Dermis microvascular lymphatic vessel endothelial cell (primary cell): Measurements from ENCODE around the gene MYH11. TPM values are rescaled to one million over a fixed set of nuclear protein-coding genes. Genes with fewer than 3 reads are reported as not detected.
"Not testable (repeated sequence)": the region's sequence is repeated elsewhere in the genome, so short reads cannot be mapped to it uniquely, and the experiment has no call there.

Source experiments
- DNase-seq, 2 donors: peaks; one replicate each; pipeline versions ENCODE4 v3.0.0 to v3.0.0-alpha.2; 2010; ENCODE audit warnings: low read depth in 2 of 2
- total RNA-seq: library from RNA; depleted of rRNA; stranded (reverse); fragments of >200 nt; gene quantifications from 2 replicates; pipeline ENCODE4 v1.2.1, GENCODE V29; 2014

Gene MYH11
- total RNA-seq, 1 donor from 2014 or later, result not detected

DNA sequence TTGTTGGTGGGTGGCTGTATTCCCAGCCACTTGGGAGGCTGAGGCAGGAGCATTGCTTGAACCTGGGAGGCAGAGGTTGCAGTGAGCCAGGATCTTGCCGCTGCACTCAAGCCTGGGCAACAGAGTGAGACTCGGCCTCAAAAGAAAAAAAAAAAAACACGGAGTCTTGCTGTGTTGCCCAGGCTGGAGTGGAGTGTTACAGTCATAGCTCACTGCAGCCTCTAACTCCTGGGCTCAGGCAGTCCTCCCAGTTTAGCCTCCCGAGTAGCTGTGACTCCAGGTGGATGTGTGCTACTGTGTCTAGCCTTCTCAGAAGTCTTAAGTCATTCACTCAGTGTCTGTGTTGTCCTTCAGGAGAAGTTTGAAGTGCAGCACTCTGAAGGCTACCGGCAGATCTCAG, 179.4 kb downstream of the MYH11 start:
- DNase-seq, result no peak

DNA sequence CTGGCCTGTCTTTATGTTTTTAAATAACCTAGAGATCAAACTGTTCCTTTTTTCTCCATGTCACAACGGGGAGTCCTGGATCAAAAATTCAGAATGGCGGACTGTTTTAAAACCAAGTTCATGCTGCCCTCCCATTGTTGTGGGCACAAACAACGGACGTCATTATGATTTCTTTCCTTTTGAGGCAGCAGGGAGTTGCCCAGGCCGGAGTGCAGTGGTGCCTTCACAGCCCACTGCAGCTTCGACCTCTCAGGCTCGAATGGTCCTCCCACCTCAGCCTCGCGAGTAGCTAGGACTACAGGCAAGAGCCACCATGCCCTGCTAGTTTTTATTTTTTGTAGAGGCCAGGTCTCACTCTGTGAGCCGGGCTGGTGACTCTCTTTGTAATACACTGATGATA, 180.3 kb downstream of the MYH11 start:
- DNase-seq, result no peak

DNA sequence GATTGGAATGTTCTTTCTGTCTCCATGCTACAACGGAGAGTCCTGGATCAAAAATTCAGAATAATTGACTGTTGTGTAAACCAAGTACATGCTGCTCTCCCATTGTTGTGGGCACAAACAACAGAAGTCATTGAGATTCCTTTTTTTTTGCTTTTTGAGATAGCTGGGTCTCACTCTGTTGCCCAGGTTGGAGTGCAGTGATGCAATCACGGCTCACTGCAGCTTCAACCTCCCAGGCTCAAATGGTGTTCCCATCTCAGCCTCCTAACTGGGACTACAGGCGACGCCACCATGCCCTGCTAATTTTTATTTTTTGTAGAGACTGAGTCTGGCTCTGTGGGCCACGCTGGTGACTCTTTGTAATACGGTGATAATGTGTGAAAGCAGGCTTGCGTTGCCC, 182.3 kb downstream of the MYH11 start:
- DNase-seq, result no peak

DNA sequence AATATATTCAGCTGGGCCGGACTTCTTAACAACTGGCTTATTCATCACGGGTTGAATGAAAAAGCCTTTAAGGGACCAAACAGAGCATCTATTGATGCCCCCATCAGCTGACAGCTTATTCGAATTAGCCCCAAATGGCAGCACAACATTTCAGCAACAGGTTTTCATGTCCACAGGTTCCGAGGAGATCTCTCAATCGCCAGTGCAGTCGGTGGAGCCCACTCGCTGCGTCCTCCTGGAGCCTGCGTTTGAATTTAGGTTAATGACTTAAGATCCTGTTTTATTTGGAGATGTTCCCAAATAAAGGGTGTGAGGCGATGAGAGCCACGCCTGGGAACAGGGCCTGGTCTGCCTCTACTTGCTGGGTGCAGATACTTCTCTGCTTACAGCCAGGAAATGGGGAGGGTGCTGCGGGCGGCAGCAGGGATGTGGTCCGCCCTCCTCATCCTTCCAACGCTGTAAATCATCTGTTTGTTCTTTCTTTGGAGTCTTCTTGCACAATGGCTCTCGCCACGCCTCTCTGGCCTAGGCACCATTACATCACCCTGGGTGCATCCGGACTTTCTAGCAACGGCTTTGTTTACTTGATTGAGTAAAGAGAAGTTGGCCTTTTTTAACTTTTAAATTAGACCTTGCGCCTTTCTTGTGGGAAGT, 184.2 kb downstream of the MYH11 start:
- peak; percentile 83 to 97 for DNase-seq

DNA sequence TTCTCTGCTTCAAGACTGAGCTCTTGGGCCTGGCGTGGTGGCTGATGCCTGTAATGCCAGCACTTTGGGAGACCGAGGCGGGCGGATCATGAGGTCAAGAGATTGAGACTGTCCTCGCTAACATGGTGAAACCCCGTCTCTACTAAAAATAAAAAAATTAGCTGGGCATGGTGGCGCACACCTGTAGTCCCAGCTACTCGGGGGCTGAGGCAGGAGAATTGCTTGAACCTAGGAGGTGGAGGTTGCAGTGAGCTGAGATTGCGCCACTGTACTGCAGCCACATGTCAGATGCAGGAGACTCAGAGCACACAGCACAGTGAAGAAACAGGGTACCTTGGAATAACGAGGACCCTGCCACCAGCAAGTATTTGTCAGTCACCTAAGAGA, 184.7 kb downstream of the MYH11 start:
- DNase-seq, result not testable (repeated sequence)

DNA sequence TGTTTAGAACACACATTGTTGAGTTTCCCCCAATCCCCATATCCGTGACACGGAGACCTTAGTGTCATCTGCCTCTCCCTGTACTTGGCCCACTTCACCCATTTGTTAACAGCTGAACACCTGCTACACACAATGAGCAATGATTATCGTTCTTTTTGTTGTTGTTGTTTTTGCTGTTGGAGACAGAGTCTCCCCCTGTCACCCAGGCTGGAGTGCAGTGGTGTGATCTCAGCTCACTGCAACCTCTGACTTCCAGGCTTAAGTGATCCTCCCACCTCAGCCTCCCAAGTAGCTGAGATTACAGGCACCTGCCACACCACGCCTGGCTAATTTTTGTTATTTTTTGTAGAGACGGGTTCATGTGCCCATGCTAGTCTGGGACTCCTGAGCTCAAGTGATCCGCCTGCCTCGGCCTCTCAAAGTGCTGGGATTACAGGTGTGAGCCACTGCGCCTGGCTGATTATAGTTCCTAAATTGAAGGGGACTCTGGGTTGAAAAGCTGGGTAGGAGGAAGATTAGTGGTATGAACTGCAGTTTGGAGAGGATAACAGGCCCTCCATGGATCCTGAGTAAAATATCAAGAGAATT, 185.2 kb downstream of the MYH11 start:
- DNase-seq, result no peak

DNA sequence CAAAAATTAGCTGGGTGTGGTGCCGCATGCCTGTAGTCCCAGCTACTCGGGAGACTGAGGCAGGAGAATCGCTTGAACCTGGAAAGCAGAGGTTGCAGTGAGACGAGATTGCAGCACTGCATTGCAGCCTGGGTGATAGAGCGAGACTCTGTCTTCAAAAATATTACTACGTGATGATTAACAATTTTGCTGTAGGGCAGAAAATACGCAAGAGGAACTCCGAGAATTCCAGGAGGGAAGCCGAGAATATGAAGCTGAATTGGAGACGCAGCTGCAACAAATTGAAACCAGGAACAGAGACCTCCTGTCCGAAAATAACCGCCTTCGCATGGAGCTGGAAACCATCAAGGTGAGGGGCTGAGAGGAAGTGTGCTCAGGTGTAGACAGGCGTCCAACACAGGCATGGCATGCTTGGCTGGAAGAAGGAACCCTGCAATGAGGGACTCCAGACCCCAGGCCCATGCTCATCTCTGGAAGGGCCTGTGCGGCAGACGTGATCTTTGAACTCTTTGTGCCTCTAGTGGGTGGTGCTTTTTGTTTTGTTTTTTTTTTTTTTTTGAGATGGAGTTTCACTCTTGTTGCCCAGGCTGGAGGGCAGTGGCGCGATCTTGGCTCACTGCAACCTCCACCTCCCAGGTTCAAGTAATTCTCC, 189.6 kb downstream of the MYH11 start:
- no peak for DNase-seq

DNA sequence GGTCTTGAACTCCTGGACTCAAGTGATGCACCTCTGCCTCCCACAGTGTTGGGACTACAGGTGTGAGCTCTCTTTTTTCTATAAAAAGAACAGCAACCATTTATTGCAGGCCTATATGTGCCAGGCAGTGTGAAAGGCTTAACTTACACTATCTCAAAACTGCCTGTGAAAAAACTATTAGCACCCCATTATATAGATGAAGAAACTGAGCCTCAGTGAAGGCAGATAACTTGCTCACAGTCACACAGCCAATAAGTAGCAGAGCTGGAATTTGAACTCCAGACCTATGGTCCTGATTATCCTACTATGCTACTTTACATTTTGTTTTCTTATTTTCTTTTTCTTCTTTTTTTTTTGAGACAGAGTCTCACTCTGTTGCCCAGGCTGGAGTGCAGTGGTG, 191.7 kb downstream of the MYH11 start:
- DNase-seq, result no peak

DNA sequence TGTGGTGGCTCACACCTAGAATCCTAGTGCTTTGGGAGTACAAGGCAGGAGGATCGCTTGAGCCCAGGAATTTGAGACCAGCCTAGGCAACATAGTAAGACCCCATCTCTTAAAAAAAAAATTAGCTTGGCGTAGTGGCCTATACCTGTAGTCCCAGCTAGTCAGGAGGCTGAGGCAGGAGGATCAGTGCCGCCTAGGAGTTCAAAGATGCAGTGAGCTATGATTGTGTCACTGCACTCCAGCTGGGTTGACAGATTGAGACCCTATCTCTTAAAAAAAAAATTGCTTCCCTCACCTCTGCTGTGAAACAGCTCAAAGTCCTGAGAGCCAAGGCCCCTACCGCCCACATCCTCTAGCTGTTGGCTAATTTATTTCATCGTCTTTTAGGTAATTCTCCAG, 196.6 kb downstream of the MYH11 start:
- no peak for DNase-seq

DNA sequence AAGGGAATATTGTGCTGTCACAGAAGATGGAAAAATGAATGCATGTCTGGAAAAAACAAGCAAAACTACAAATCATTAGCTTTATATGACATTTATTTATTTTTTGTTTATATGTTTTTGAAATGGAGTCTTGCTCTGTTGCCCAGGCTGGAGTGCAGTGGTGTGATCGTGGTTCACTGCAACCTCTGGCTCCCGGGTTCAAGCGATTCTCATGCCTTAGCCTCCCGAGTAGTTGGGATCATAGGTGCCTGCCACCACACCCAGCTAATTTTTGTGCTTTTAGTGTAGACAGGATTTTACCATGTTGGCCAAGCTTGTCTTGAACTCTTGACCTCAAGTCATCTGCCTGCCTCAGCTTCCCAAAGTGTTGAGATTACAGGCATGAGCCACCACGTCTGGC, 198.3 kb downstream of the MYH11 start:
- no peak for DNase-seq

DNA sequence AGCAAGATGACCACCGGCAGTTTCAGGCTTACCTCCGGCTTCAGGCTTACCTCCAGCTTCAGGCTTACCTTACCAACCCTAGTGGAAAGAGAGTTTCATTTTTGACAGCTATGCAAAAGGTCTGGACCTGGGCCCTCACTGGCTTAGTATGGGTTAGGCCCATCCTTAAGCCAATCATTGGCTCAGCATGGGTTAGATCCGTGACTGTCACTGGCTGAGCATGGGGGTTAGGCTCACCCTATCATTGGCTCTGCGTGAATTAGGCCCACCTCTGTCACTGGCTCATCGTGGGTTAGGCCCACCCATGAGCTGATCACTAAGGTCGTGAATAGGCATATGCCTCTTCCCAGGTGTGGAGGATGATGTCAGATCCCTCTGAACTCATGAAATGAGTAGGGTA, 198.7 kb downstream of the MYH11 start:
- no peak for DNase-seq

DNA sequence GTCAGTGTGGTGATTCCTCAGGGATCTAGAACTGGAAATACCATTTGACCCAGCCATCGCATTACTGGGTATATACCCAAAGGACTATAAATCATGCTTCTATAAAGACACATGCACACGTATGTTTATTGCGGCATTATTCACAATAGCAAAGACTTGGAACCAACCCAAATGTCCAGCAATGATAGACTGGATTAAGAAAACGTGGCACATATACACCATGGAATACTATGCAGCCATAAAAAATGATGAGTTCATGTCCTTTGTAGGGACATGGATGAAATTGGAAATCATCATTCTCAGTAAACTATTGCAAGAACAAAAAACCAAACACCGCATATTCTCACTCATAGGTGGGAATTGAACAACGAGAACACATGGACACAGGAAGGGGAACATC, 201.3 kb downstream of the MYH11 start:
- not testable (repeated sequence) for DNase-seq

DNA sequence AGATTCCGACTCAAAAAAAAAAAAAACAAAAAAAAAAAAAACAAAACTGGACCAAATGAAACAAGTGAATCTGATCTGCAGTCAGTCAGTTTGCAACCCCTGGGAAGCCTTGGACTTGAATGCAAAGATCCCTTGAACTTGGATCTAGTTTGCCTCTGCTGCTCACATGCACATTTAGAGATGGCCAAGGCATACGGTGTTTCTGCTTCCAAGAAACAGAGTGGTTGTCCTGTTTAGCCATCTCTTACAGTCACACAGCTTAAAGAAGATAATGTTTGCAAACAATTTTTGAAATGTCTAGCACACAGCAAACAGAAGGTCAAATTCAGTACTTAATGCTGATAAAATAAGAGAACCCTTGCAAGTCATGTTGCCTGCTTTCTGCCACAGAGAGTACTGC, 202.2 kb downstream of the MYH11 start:
- DNase-seq, result no peak

DNA sequence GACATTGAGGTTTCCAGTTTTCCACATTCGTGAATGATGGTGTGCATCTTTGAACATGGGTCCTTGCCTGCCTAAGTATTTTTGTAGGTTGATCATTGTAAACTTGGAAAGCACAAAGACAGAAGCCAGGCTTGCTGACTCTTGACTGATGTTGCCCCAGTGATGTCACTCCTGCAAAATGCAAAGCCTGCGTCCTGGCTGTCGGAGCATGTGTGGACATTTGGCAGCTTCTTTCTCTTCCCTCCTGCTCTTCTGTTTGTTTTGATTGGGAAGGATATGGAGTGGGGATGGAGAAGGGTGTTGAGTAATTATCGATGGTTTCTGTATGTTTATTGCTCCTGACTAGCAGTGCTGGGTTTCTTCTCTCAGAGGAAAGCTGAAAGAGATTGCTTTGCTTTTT, 203.6 kb downstream of the MYH11 start:
- DNase-seq, result peak; percentile 22 to 54

Other genes starting within 250 kb of the MYH11 start
- 9.6 and 17.1 TPM in 2 replicates for gene MARF1, start 213.9 kb downstream of the MYH11 start, total RNA-seq
- gene NDE1, start 206.8 kb downstream of the MYH11 start, total RNA-seq, result 31.5 and 36.8 TPM in 2 replicates
- 18.0 and 18.7 TPM in 2 replicates for gene CEP20, start 31.6 kb upstream of the MYH11 start, total RNA-seq
- gene ABCC1, start 92.6 kb upstream of the MYH11 start, total RNA-seq, result 16.6 and 35.7 TPM in 2 replicates